Endodermal cell (in vitro differentiated cells): ENCODE results near the gene CYB5A. TPM values are rescaled to one million over a fixed set of nuclear protein-coding genes. Genes with fewer than 3 reads are reported as not detected.

Experiments used
- DNase-seq: peaks from one replicate; pipeline ENCODE4 v3.0.0-alpha.2; 2017
- H3K27ac ChIP-seq: 2 replicates; pipeline ENCODE4 v1.5.1; 2013; ENCODE audit warnings: mild to moderate bottlenecking, low read depth, low read length, moderate library complexity
- H3K27me3 ChIP-seq: 2 replicates; pipeline ENCODE4 v1.6.1; 2013; ENCODE audit warnings: mild to moderate bottlenecking, low read length, moderate library complexity; ENCODE audit not compliant: insufficient read depth, control insufficient read depth, poor library complexity, severe bottlenecking
- H3K36me3 ChIP-seq: 2 replicates; pipeline ENCODE4 v1.7.0; 2013; ENCODE audit warnings: mild to moderate bottlenecking, low read length, moderate library complexity; ENCODE audit not compliant: control insufficient read depth, insufficient read depth
- H3K4me1 ChIP-seq: one replicate; pipeline ENCODE4 v1.7.0; 2013; ENCODE audit warnings: low read length; ENCODE audit not compliant: control insufficient read depth, insufficient read depth
- H3K4me3 ChIP-seq: 2 replicates; pipeline ENCODE4 v1.5.1; 2013; ENCODE audit warnings: mild to moderate bottlenecking, low read length, moderate library complexity
- H3K9ac ChIP-seq: 2 replicates; pipeline ENCODE4 v1.6.1; 2013; ENCODE audit warnings: mild to moderate bottlenecking, low read length, moderate library complexity; ENCODE audit not compliant: poor library complexity, severe bottlenecking; ENCODE audit errors: extremely low read depth
- H3K9me3 ChIP-seq: 2 replicates; pipeline ENCODE4 v1.6.1; 2013; ENCODE audit warnings: mild to moderate bottlenecking, low read length, moderate library complexity; ENCODE audit not compliant: control insufficient read depth
- H3K27ac Mint-ChIP-seq: 2 replicates; pipeline ENCODE4 v1.8.0; 2020; ENCODE audit warnings: mixed read lengths
- H3K27me3 Mint-ChIP-seq: 2 replicates; pipeline ENCODE4 v1.8.0; 2021; ENCODE audit warnings: mild to moderate bottlenecking, mixed read lengths; ENCODE audit not compliant: insufficient read depth
- H3K36me3 Mint-ChIP-seq: 2 replicates; pipeline ENCODE4 v1.8.0; 2020; ENCODE audit warnings: low read depth, mixed read lengths
- H3K4me1 Mint-ChIP-seq: 2 replicates; pipeline ENCODE4 v1.8.0; 2020; ENCODE audit warnings: mixed read lengths
- H3K4me3 Mint-ChIP-seq: 2 replicates; pipeline ENCODE4 v1.8.0; 2020; ENCODE audit warnings: mild to moderate bottlenecking, moderate library complexity, mixed read lengths
- H3K9me3 Mint-ChIP-seq: 2 replicates; pipeline ENCODE4 v1.8.0; 2020; ENCODE audit warnings: mild to moderate bottlenecking, mixed read lengths
- CTCF ChIP-seq: fragments of 200-600 bp; sonication (generic); conservative IDR thresholded peaks from 2 replicates; pipeline ENCODE4 v1.5.0; 2021; ENCODE audit warnings: antibody characterized with exemption, mild to moderate bottlenecking
- WGBS, 2 experiments: methylation state at CpG; one replicate each; pipeline versions ENCODE4 v1.1.5 to v1.1.7; 2013; ENCODE audit warnings: missing lambda C conversion rate in 2 of 2, mixed read lengths in 1 of 2; ENCODE audit not compliant: insufficient coverage in 1 of 2, insufficient read length in 1 of 2; 5-methylcytosine and 5-hydroxymethylcytosine counted together
- long read RNA-seq, 4 experiments: library from polyadenylated mRNA in 2 of 4; library from RNA in 1 of 4; library from capped mRNA in 1 of 4; stranded (forward) in 3 of 4; unstranded in 1 of 4; transcript quantifications; one replicate each; pipeline ENCODE4 v2.0.0, GENCODE V29; 2020 to 2021; ENCODE audit warnings: inconsistent platforms in 1 of 4
- polyA plus RNA-seq, 2 experiments: library from polyadenylated mRNA; stranded (reverse); fragments of 50-300 nt; gene quantifications; one replicate each; pipeline ENCODE4 v1.2.3, GENCODE V29; 2013
- total RNA-seq, 2 donors: library from RNA; stranded (reverse); fragmentation: NEBNext Ultra II Directional in 1 of 2; extraction: Animal tissue kit (Norgen Biotek cat#: 25700) in 1 of 2; gene quantifications; 2 replicates in 1 of 2; 3 replicates in 1 of 2; pipeline ENCODE4 v1.2.1, GENCODE V29; 2021

The CYB5A gene
- total RNA-seq, result 100 to 1,000 TPM in 1 of 2 donors, 10 to 100 TPM in 1; 72.6 to 124 TPM
- 63.3 TPM for polyA plus RNA-seq (2013, experiment 1 of 2)
- 48.4 TPM for polyA plus RNA-seq (2013, experiment 2 of 2)
- long read RNA-seq, experiment 1, transcript CYB5A-202 (5 exons, 3,283 nt), result major isoform, 16 of 57 reads
- long read RNA-seq, experiment 1, partial matches to known transcripts, result 0 of 57 reads
- long read RNA-seq, experiment 1, other reads (novel, unspliced or antisense), result 41 of 57 reads
- long read RNA-seq, experiment 2, transcript CYB5A-202 (5 exons, 3,283 nt), result major isoform, 61 of 66 reads
- long read RNA-seq, experiment 2, partial matches to known transcripts, result 1 of 66 reads
- long read RNA-seq, experiment 2, other reads (novel, unspliced or antisense), result 4 of 66 reads
- long read RNA-seq, experiment 3, transcript CYB5A-202 (5 exons, 3,283 nt), result major isoform, 41 of 44 reads
- long read RNA-seq, experiment 3, partial matches to known transcripts, result 1 of 44 reads
- long read RNA-seq, experiment 3, other reads (novel, unspliced or antisense), result 2 of 44 reads
- long read RNA-seq, experiment 4, transcript CYB5A-202 (5 exons, 3,283 nt), result major isoform, 117 of 118 reads
- long read RNA-seq, experiment 4, partial matches to known transcripts, result 0 of 118 reads
- long read RNA-seq, experiment 4, other reads (novel, unspliced or antisense), result 1 of 118 reads

- Mint-ChIP-seq H3K4me1 (peaks cover 16% of the 10 kb centered on the region), H3K4me3 (peak within 1 kb of the TSS; percentile 86)
- H3K27ac ChIP-seq, result no peak within 1 kb of the TSS
Observed at GRCh38 chr18:74291771-74292540, at the start of gene CYB5A. CYB5A (minus strand) TSS chr18:74291963; CDS start chr18:74291875, 88 bp downstream.

DNA sequence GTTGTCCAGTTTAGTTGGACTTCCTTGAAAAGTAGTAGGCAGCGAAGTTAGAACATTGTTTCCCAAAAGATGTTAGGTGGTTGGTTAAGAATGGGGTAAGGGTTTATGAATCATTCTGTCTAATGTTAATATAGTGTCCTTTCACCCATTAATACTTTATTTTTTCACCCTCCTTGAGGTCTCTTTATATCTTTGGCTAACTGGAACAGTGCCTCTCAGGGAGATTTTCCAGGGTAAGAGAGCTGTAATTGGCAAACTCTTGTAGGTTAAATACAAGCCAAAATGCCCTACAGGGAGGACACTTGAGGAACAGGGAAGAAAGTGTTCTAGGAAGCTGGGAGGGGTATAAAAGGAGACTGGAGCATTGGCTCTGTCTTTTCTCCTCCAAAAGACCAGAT lies 46.1 kb upstream of the CYB5A start:
- Mint-ChIP-seq H3K9me3 (no peaks in the 10 kb centered on the region), H3K4me3 (no peak overlapping the region), H3K4me1 (peaks cover 11% of the 10 kb centered on the region), H3K27me3 (no peaks in the 10 kb centered on the region), H3K36me3 (no peaks in the 10 kb centered on the region), H3K27ac (no peak overlapping the region)
- H3K4me1 ChIP-seq, result no peaks in the 10 kb centered on the region
- no peaks in the 10 kb centered on the region for H3K36me3 ChIP-seq
- WGBS, 2 experiments, result 100% methylated on average over 1 of the region's 1 CpG; no CpG with 5 or more reads in 1 of the 2 experiments
- no peak for DNase-seq
- H3K4me3 ChIP-seq, result no peak overlapping the region
- peaks cover 7% of the 10 kb centered on the region for H3K9me3 ChIP-seq
- no peak overlapping the region for H3K27ac ChIP-seq
- no peak for TF ChIP-seq CTCF
- peaks cover 11% of the 10 kb centered on the region for H3K27me3 ChIP-seq
- no peak overlapping the region for H3K9ac ChIP-seq

More at GRCh38 chr18:74291771-74292540, at the start of gene CYB5A:
- 4 to 11% methylated on average over 31 to 68 of the region's 68 CpGs for WGBS, 2 experiments
- Histone ChIP-seq H3K9ac (no peak within 1 kb of the TSS), H3K4me1 (no peaks in the 10 kb centered on the region), H3K4me3 (peak within 1 kb of the TSS; percentile 88), H3K27me3 (no peaks in the 10 kb centered on the region), H3K9me3 (peaks cover 5% of the 10 kb centered on the region), H3K36me3 (no peaks in the 10 kb centered on the region)
- no peaks in the 10 kb centered on the region for H3K36me3 Mint-ChIP-seq
- TF ChIP-seq CTCF, result peak; percentile 59
- H3K9me3 Mint-ChIP-seq, result no peaks in the 10 kb centered on the region
- DNase-seq, result peak; percentile 99
- peaks cover 4% of the 10 kb centered on the region for H3K27me3 Mint-ChIP-seq
- peak within 1 kb of the TSS; percentile 85 for H3K27ac Mint-ChIP-seq

- H3K9ac ChIP-seq, result no peak overlapping the region
- Mint-ChIP-seq H3K27me3 (no peaks in the 10 kb centered on the region), H3K9me3 (no peaks in the 10 kb centered on the region), H3K36me3 (no peaks in the 10 kb centered on the region), H3K27ac (no peak overlapping the region), H3K4me3 (no peak overlapping the region), H3K4me1 (peaks cover 11% of the 10 kb centered on the region)
- no peak for DNase-seq
- 94 to 97% methylated on average over 2 to 5 of the region's 5 CpGs for WGBS, 2 experiments
- H3K9me3 ChIP-seq, result peaks cover 11% of the 10 kb centered on the region
- H3K27me3 ChIP-seq, result peaks cover 11% of the 10 kb centered on the region
- no peaks in the 10 kb centered on the region for H3K36me3 ChIP-seq
- no peak overlapping the region for H3K27ac ChIP-seq
- TF ChIP-seq CTCF, result no peak
- no peaks in the 10 kb centered on the region for H3K4me1 ChIP-seq
- H3K4me3 ChIP-seq, result no peak overlapping the region
Observed at GRCh38 chr18:74337155-74337911, 45.6 kb upstream of the CYB5A start.
